Endothelial cell of umbilical vein (primary cell): ENCODE data around the gene C16orf82. TPM values are rescaled to one million over a fixed set of nuclear protein-coding genes. Genes with fewer than 3 reads are reported as not detected.

Experiments
- BruUV-seq: library from RNA; stranded (reverse); fragments of 400-500 nt; replicated peaks from 2 replicates; lab custom pipeline; 2021; lab: Mats Ljungman, UMichigan
- CTCF ChIA-PET: fragments of 300-600, 350-600 bp; sonication (Branson Sonifier 250); formaldehyde crosslinking; loops from one replicate; lab custom pipeline; 2021; ENCODE audit warnings: antibody characterized with exemption, inconsistent platforms; lab: Charles Lee
- POLR2A ChIA-PET: fragments of 300-600, 350-600 bp; sonication (Branson Sonifier 250); formaldehyde crosslinking; loops from one replicate; lab custom pipeline; 2021; ENCODE audit warnings: antibody characterized with exemption, inconsistent platforms; lab: Charles Lee
- DNase-seq: peaks from one replicate; pipeline ENCODE4 v3.0.0-alpha.2; 2011; ENCODE audit warnings: low read depth, low spot score
- FAIRE-seq: peaks from 2 replicates; lab custom pipeline; 2011; peaks lifted over from hg19 to GRCh38; lab: Jason Lieb, UNC
- H2AFZ ChIP-seq: 2 replicates; pipeline ENCODE4 v1.6.0; 2012; ENCODE audit warnings: low read depth, low read length, control low read depth, inconsistent platforms
- H3K27ac ChIP-seq: 2 replicates; pipeline ENCODE4 v1.5.1; 2011; ENCODE audit warnings: low read depth, mild to moderate bottlenecking, control low read depth, low read length, moderate library complexity; ENCODE audit not compliant: insufficient read depth
- H3K27me3 ChIP-seq, 2 experiments: 2 replicates each; pipeline versions ENCODE4 v1.6.0 to v1.6.1; 2011; ENCODE audit warnings: low read length in 2 of 2, mixed read lengths in 1 of 2; ENCODE audit not compliant: control insufficient read depth in 2 of 2, insufficient read depth in 2 of 2
- H3K36me3 ChIP-seq, 2 experiments: 2 replicates in 1 of 2; 3 replicates in 1 of 2; pipeline ENCODE4 v1.5.1; 2011; ENCODE audit warnings: low read length in 2 of 2, mild to moderate bottlenecking in 1 of 2, moderate library complexity in 1 of 2; ENCODE audit not compliant: control insufficient read depth in 2 of 2, insufficient read depth in 2 of 2; ENCODE audit errors: extremely low read depth in 1 of 2
- H3K4me1 ChIP-seq: 3 replicates; pipeline ENCODE4 v1.5.1; 2011; ENCODE audit warnings: mild to moderate bottlenecking, low read length; ENCODE audit not compliant: control insufficient read depth, insufficient read depth; ENCODE audit errors: extremely low read depth
- H3K4me2 ChIP-seq: 2 replicates; pipeline ENCODE4 v1.6.1; 2011; ENCODE audit warnings: low read length, control low read depth, mixed read lengths; ENCODE audit not compliant: insufficient read depth
- H3K4me3 ChIP-seq, 3 experiments: fragments of 200-600 bp in 1 of 3; sonication (generic), shearing (Covaris generic) in 1 of 3; replicated peaks in 1 of 3; 2 replicates each; pipeline ENCODE4 v1.5.1; 2011 to 2016; ENCODE audit warnings: control low read depth in 3 of 3, low read length in 3 of 3, mild to moderate bottlenecking in 2 of 3, inconsistent platforms in 1 of 3, low read depth in 1 of 3, moderate library complexity in 1 of 3; ENCODE audit not compliant: insufficient read depth in 1 of 3
- H3K79me2 ChIP-seq: 2 replicates; pipeline ENCODE4 v1.6.0; 2012; ENCODE audit warnings: low read length, inconsistent platforms; ENCODE audit not compliant: control insufficient read depth, insufficient read depth
- H3K9ac ChIP-seq: replicated peaks from 2 replicates; pipeline ENCODE3; 2011; ENCODE audit warnings: low read length, control low read depth; ENCODE audit not compliant: insufficient read depth; ENCODE audit errors: extremely low read depth
- H3K9me1 ChIP-seq: replicated peaks from 3 replicates; pipeline ENCODE4 v1.6.0; 2011; ENCODE audit warnings: mild to moderate bottlenecking, low read length; ENCODE audit not compliant: control insufficient read depth, insufficient read depth; ENCODE audit errors: extremely low read depth
- H3K9me3 ChIP-seq: replicated peaks from 2 replicates; pipeline ENCODE4 v1.5.1; 2012; ENCODE audit warnings: low read length, inconsistent platforms; ENCODE audit not compliant: control insufficient read depth, insufficient read depth
- H4K20me1 ChIP-seq: replicated peaks from 2 replicates; pipeline ENCODE3; 2011; ENCODE audit warnings: mild to moderate bottlenecking, low read length; ENCODE audit not compliant: control insufficient read depth, insufficient read depth; ENCODE audit errors: extremely low read depth
- CTCF ChIP-seq, 2 donors: IDR thresholded peaks; 1 replicate in 1 of 2; 2 replicates in 1 of 2; pipeline ENCODE4 v1.5.1; 2011; ENCODE audit warnings: low read length in 2 of 2, mild to moderate bottlenecking in 2 of 2, moderate library complexity in 2 of 2, control low read depth in 1 of 2, inconsistent platforms in 1 of 2, low read depth in 1 of 2; ENCODE audit not compliant: insufficient read depth in 1 of 2; ENCODE audit errors: extremely low read depth in 1 of 2
- EZH2 ChIP-seq: IDR thresholded peaks from 2 replicates; pipeline ENCODE4 v1.6.1; 2012; ENCODE audit warnings: borderline replicate concordance, low read depth, mild to moderate bottlenecking, moderate library complexity, low read length, inconsistent platforms; ENCODE audit not compliant: severe bottlenecking
- FOS ChIP-seq: IDR thresholded peaks from 2 replicates; pipeline ENCODE4 v1.6.1; 2011; ENCODE audit warnings: mild to moderate bottlenecking, low read length, moderate library complexity, borderline replicate concordance; ENCODE audit not compliant: insufficient read depth
- GATA2 ChIP-seq: IDR thresholded peaks from 2 replicates; pipeline ENCODE4 v1.7.0; 2011; ENCODE audit warnings: low read depth, mild to moderate bottlenecking, moderate library complexity, mixed read lengths, low read length; ENCODE audit not compliant: insufficient read length, insufficient read depth
- JUN ChIP-seq: IDR thresholded peaks from 2 replicates; pipeline ENCODE4 v1.6.1; 2011; ENCODE audit warnings: borderline replicate concordance, low read depth; ENCODE audit not compliant: insufficient read length, insufficient read depth
- MAX ChIP-seq: IDR thresholded peaks from 2 replicates; pipeline ENCODE4 v1.6.1; 2011; ENCODE audit not compliant: insufficient read depth, insufficient read length
- MYC ChIP-seq: IDR thresholded peaks from one replicate; pipeline ENCODE4 v1.6.1; 2011; ENCODE audit warnings: mild to moderate bottlenecking, low read depth, low read length
- POLR2A ChIP-seq: IDR thresholded peaks from 2 replicates; pipeline ENCODE4 v1.6.1; 2012; ENCODE audit warnings: low read depth, mild to moderate bottlenecking, control low read depth, low read length
- POLR2AphosphoS5 ChIP-seq: IDR thresholded peaks from 2 replicates; pipeline ENCODE4 v1.6.1; 2012; ENCODE audit warnings: low read depth, mild to moderate bottlenecking, control low read depth, low read length, moderate library complexity; ENCODE audit not compliant: insufficient read depth
- dilution Hi-C: fragments of 300-500 bp; cut with MboI; formaldehyde crosslinking; loops from one replicate; pipeline ENCODE4 v1.15.0; 2019; ENCODE audit warnings: low sequenced_read_pairs; ENCODE audit not compliant: extremely low pct_ligation_motif_present
- intact Hi-C: fragments of 100-400 bp; cut with micrococcal nuclease; formaldehyde crosslinking; loops from one replicate; pipeline ENCODE4 v1.10.0; 2022
- polyA plus RNA-seq, 4 experiments: library from polyadenylated mRNA; depleted of rRNA in 3 of 4; stranded (reverse) in 3 of 4; unstranded in 1 of 4; fragments of >200 nt; gene quantifications; 2 replicates each; pipeline versions ENCODE4 v1.2.1 to v1.2.3, GENCODE V29; 2011 to 2012; ENCODE audit warnings: missing spikeins in 1 of 4
- total RNA-seq: library from RNA; stranded (reverse); gene quantifications from 2 replicates; pipeline ENCODE4 v1.2.3, GENCODE V29; 2021

C16orf82 gene
- total and polyA plus RNA-seq, 2 donors (not counting 3 experiments of a cell fraction or from before 2014, with no cell fraction given) = not detected

GRCh38 chr16:27103954-27104353, 37.2 kb downstream of the C16orf82 start:
- BruUV-seq = no TSS peak
- Histone ChIP-seq H4K20me1 (no peaks in the 10 kb centered on the region), H3K9me1 (no peaks in the 10 kb centered on the region), H3K79me2 (no peaks in the 10 kb centered on the region), H3K9ac (no peak overlapping the region), H3K4me1 (no peaks in the 10 kb centered on the region), H3K4me2 (no peak overlapping the region), H2AFZ (no peak overlapping the region), H3K36me3 (no peaks in the 10 kb centered on the region), H3K27ac (no peak overlapping the region), H3K9me3 (no peaks in the 10 kb centered on the region), H3K4me3 (no peak overlapping the region), H3K27me3 (no peaks in the 10 kb centered on the region)
- no peak for FAIRE-seq
- TF ChIP-seq MYC (no peak), GATA2 (no peak), FOS (no peak), EZH2 (no peak), POLR2AphosphoS5 (no peak), MAX (no peak), POLR2A (no peak), CTCF (IDR thresholded peaks at IDR 0.05; ENCODE audit: extremely low read depth in 1 of 2, insufficient read depth in 1 of 2, low read depth in 1 of 2, low read length in 2 of 2) (no peak), JUN (no peak)
- ChIA-PET POLR2A (no interaction called here), CTCF (no interaction called here)
- dilution Hi-C loops (no loop called here), intact Hi-C loops (no loop called here)
- no peak for DNase-seq
